Measurements from ENCODE around the gene ADK.

The ADK gene

GRCh38 chr10:74628136-74628535 lies 477.1 kb downstream of the ADK start:
- no peak for ATAC-seq

GRCh38 chr10:74634995-74635536 lies 484.0 kb downstream of the ADK start:
- ATAC-seq: no peak

- no peak for ATAC-seq
Observed at GRCh38 chr10:74635655-74636054, 484.6 kb downstream of the ADK start.

- no peak for ATAC-seq
Observed at GRCh38 chr10:74637685-74638084, 486.7 kb downstream of the ADK start.

- ATAC-seq: no peak
Observed at GRCh38 chr10:74640134-74640921, 489.3 kb downstream of the ADK start.

GRCh38 chr10:74641659-74642058 lies 490.6 kb downstream of the ADK start:
- ATAC-seq: no peak

GRCh38 chr10:74642901-74643595 lies 492.0 kb downstream of the ADK start:
- ATAC-seq: no peak

GRCh38 chr10:74643596-74643975 lies 492.6 kb downstream of the ADK start:
- ATAC-seq: no peak

- no peak for ATAC-seq
Observed at GRCh38 chr10:74644738-74645137, 493.7 kb downstream of the ADK start.

- no peak for ATAC-seq
Observed at GRCh38 chr10:74645692-74646091, 494.7 kb downstream of the ADK start.

- ATAC-seq: no peak
Observed at GRCh38 chr10:74650613-74651012, 499.6 kb downstream of the ADK start.

GRCh38 chr10:74651565-74651964 lies 500.5 kb downstream of the ADK start:
- peak; percentile 74 to 82 for ATAC-seq

- no peak for ATAC-seq
Observed at GRCh38 chr10:74652664-74653063, 501.6 kb downstream of the ADK start.

- no peak for ATAC-seq
Observed at GRCh38 chr10:74658511-74658910, 507.5 kb downstream of the ADK start.

- ATAC-seq: no peak
Observed at GRCh38 chr10:74662635-74663034, 511.6 kb downstream of the ADK start.

- ATAC-seq: no peak
Observed at GRCh38 chr10:74669210-74669609, 518.2 kb downstream of the ADK start.

GRCh38 chr10:74671716-74672115 lies 520.7 kb downstream of the ADK start:
- ATAC-seq: no peak

- no peak for ATAC-seq
Observed at GRCh38 chr10:74672430-74673165, 521.6 kb downstream of the ADK start.

GRCh38 chr10:74674927-74675326 lies 523.9 kb downstream of the ADK start:
- ATAC-seq: no peak

GRCh38 chr10:74675484-74675883 lies 524.5 kb downstream of the ADK start:
- no peak for ATAC-seq

GRCh38 chr10:74677951-74678350 lies 526.9 kb downstream of the ADK start:
- ATAC-seq: no peak

- no peak for ATAC-seq
Observed at GRCh38 chr10:74681917-74682627, 531.1 kb downstream of the ADK start.

- no peak for ATAC-seq
Observed at GRCh38 chr10:74683067-74683466, 532.0 kb downstream of the ADK start.

All from activated CD4-positive, CD25-positive, alpha-beta regulatory T cell treated with anti-CD3 and anti-CD28 coated beads, Interleukin-2, amount 50 U/mL, for 24 hours (primary cell).